K562 (cell line): ENCODE data around the gene MTMR3. TPM values are rescaled to one million over a fixed set of nuclear protein-coding genes. Genes with fewer than 3 reads are reported as not detected.

Experiments used
- BRD4 ChIP-seq: fragments of 200-600 bp; sonication (generic); IDR thresholded peaks from 2 replicates; pipeline ENCODE4 v1.6.1; 2017; ENCODE audit warnings: inconsistent platforms
- ELF1 ChIP-seq: fragments of 200-800 bp; sonication (Bioruptor generic); IDR thresholded peaks from 2 replicates; pipeline ENCODE4 v1.6.1; 2016; ENCODE audit warnings: missing genetic modification characterization, missing compliant biosample characterization
- FOXK2 ChIP-seq, 2 experiments: fragments of 450-650 bp; IDR thresholded peaks in 1 of 2; conservative IDR thresholded peaks in 1 of 2; 2 replicates each; pipeline ENCODE4 v1.6.1; 2016; ENCODE audit warnings: low read depth in 2 of 2, mild to moderate bottlenecking in 1 of 2
- HOXB6 ChIP-seq: fragments of 250-450 bp; sonication (Bioruptor Pico); IDR thresholded peaks from 2 replicates; pipeline ENCODE4 v1.5.1; 2022; ENCODE audit warnings: mild to moderate bottlenecking, borderline replicate concordance
- KDM5B ChIP-seq: fragments of 200-600 bp; sonication (generic); IDR thresholded peaks from 2 replicates; pipeline ENCODE4 v1.6.1; 2012; ENCODE audit warnings: low read depth, mild to moderate bottlenecking, moderate library complexity, low read length, control low read depth, inconsistent platforms; ENCODE audit not compliant: insufficient replicate concordance
- LARP7 ChIP-seq: fragments of 450-650 bp; IDR thresholded peaks from 2 replicates; pipeline ENCODE4 v1.6.1; 2016
- MEF2A ChIP-seq: IDR thresholded peaks from 2 replicates; pipeline ENCODE4 v1.6.1; 2011; ENCODE audit warnings: low read depth, mild to moderate bottlenecking, low read length, moderate library complexity; ENCODE audit not compliant: control insufficient read depth
- MYBL2 ChIP-seq, 2 experiments: fragments of 450-650 bp in 1 of 2; sonication (generic) in 1 of 2; formaldehyde crosslinking in 1 of 2; IDR thresholded peaks; 2 replicates each; pipeline versions ENCODE4 v1.6.1 to v1.8.1; 2017 to 2022; ENCODE audit warnings: borderline replicate concordance in 1 of 2, inconsistent platforms in 1 of 2, low read depth in 1 of 2, mild to moderate bottlenecking in 1 of 2, missing genetic modification reagents in 1 of 2, moderate library complexity in 1 of 2
- SPI1 ChIP-seq: IDR thresholded peaks from 2 replicates; pipeline ENCODE4 v1.6.1; 2011; ENCODE audit warnings: low read depth, low read length, control low read depth, borderline replicate concordance
- polyA plus RNA-seq, 8 experiments: library from polyadenylated mRNA; depleted of rRNA in 4 of 8; stranded (reverse) in 5 of 8; unstranded in 3 of 8; fragments of >200 nt; fragmentation: Nextera tagmentation in 2 of 8; fragmentation: Illumina TruSeq in 1 of 8; extraction: Ambion mirVana in 2 of 8; extraction: Trizol in 1 of 8; gene quantifications; 2 replicates each; pipeline versions ENCODE4 v1.2.1 to v1.2.3, GENCODE V29; 2011 to 2014; ENCODE audit warnings: inconsistent platforms in 1 of 8, missing spikeins in 1 of 8
- total RNA-seq, 7 experiments: library from RNA; depleted of rRNA in 6 of 7; stranded (reverse); fragments of >200 nt in 6 of 7; fragmentation: Illumina TruSeq in 2 of 7; extraction: Trizol in 2 of 7; gene quantifications; 2 replicates each; pipeline versions ENCODE4 v1.2.1 to v1.2.3, GENCODE V29; 2011 to 2021; ENCODE audit warnings: low replicate concordance in 1 of 7
- TF ChIP-seq, protein P1 (sequence below): fragments of 450-650 bp; IDR thresholded peaks from 2 replicates; pipeline ENCODE4 v1.6.1; 2016; ENCODE audit warnings: mild to moderate bottlenecking, moderate library complexity
- TF ChIP-seq, protein P2 (sequence below): fragments of 450-650 bp; IDR thresholded peaks from 2 replicates; pipeline ENCODE4 v1.6.1; 2016
- TF ChIP-seq, protein P3 (sequence below): IDR thresholded peaks from 2 replicates; pipeline ENCODE4 v1.6.1; 2016; ENCODE audit warnings: missing genetic modification characterization, missing compliant biosample characterization

Gene MTMR3
- total and polyA plus RNA-seq, 9 of the 15 experiments (the other 6 are each of a cell fraction or from before 2014, with no cell fraction given) = 1.6 to 13.7 (median 7.9) TPM

DNA sequence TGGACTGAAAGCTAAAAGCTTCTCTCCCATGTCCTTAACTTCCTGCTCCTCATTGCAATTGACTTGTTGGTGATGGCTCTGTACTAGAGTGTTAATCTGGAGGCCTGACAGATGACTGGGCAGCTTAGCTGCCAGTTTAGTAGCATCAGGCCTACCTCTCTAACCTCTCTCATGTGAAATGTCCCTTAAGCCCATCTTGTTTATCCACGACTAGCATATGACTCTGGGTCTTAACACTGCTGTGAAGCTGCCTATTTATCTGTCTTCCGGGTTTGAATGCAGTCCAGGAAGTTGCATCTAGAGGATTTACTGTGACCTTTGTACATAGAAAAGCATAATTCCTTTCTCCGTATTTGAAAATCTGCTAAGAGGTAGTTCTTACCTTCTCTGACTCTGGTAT lies 112.0 kb downstream of the MTMR3 start (continued):
- TF ChIP-seq, protein P1, sequence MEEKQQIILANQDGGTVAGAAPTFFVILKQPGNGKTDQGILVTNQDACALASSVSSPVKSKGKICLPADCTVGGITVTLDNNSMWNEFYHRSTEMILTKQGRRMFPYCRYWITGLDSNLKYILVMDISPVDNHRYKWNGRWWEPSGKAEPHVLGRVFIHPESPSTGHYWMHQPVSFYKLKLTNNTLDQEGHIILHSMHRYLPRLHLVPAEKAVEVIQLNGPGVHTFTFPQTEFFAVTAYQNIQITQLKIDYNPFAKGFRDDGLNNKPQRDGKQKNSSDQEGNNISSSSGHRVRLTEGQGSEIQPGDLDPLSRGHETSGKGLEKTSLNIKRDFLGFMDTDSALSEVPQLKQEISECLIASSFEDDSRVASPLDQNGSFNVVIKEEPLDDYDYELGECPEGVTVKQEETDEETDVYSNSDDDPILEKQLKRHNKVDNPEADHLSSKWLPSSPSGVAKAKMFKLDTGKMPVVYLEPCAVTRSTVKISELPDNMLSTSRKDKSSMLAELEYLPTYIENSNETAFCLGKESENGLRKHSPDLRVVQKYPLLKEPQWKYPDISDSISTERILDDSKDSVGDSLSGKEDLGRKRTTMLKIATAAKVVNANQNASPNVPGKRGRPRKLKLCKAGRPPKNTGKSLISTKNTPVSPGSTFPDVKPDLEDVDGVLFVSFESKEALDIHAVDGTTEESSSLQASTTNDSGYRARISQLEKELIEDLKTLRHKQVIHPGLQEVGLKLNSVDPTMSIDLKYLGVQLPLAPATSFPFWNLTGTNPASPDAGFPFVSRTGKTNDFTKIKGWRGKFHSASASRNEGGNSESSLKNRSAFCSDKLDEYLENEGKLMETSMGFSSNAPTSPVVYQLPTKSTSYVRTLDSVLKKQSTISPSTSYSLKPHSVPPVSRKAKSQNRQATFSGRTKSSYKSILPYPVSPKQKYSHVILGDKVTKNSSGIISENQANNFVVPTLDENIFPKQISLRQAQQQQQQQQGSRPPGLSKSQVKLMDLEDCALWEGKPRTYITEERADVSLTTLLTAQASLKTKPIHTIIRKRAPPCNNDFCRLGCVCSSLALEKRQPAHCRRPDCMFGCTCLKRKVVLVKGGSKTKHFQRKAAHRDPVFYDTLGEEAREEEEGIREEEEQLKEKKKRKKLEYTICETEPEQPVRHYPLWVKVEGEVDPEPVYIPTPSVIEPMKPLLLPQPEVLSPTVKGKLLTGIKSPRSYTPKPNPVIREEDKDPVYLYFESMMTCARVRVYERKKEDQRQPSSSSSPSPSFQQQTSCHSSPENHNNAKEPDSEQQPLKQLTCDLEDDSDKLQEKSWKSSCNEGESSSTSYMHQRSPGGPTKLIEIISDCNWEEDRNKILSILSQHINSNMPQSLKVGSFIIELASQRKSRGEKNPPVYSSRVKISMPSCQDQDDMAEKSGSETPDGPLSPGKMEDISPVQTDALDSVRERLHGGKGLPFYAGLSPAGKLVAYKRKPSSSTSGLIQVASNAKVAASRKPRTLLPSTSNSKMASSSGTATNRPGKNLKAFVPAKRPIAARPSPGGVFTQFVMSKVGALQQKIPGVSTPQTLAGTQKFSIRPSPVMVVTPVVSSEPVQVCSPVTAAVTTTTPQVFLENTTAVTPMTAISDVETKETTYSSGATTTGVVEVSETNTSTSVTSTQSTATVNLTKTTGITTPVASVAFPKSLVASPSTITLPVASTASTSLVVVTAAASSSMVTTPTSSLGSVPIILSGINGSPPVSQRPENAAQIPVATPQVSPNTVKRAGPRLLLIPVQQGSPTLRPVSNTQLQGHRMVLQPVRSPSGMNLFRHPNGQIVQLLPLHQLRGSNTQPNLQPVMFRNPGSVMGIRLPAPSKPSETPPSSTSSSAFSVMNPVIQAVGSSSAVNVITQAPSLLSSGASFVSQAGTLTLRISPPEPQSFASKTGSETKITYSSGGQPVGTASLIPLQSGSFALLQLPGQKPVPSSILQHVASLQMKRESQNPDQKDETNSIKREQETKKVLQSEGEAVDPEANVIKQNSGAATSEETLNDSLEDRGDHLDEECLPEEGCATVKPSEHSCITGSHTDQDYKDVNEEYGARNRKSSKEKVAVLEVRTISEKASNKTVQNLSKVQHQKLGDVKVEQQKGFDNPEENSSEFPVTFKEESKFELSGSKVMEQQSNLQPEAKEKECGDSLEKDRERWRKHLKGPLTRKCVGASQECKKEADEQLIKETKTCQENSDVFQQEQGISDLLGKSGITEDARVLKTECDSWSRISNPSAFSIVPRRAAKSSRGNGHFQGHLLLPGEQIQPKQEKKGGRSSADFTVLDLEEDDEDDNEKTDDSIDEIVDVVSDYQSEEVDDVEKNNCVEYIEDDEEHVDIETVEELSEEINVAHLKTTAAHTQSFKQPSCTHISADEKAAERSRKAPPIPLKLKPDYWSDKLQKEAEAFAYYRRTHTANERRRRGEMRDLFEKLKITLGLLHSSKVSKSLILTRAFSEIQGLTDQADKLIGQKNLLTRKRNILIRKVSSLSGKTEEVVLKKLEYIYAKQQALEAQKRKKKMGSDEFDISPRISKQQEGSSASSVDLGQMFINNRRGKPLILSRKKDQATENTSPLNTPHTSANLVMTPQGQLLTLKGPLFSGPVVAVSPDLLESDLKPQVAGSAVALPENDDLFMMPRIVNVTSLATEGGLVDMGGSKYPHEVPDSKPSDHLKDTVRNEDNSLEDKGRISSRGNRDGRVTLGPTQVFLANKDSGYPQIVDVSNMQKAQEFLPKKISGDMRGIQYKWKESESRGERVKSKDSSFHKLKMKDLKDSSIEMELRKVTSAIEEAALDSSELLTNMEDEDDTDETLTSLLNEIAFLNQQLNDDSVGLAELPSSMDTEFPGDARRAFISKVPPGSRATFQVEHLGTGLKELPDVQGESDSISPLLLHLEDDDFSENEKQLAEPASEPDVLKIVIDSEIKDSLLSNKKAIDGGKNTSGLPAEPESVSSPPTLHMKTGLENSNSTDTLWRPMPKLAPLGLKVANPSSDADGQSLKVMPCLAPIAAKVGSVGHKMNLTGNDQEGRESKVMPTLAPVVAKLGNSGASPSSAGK = 0 out of 2 replicates have a peak, but pooled peaks have one; percentile 22
- TF ChIP-seq KDM5B = no peak
- no peak for TF ChIP-seq BRD4
- peak; percentile 45 for TF ChIP-seq ELF1 (tag)
- no peak for TF ChIP-seq SPI1
- peak in 1 of 2 experiments; percentile 28; a peak in 1 of 4 replicates for TF ChIP-seq FOXK2 (conservative IDR thresholded peaks at IDR 0.05 in 1 of 2, IDR thresholded peaks at IDR 0.05 in 1 of 2; ENCODE audit: low read depth in 2 of 2)
- TF ChIP-seq HOXB6 (CRISPR knock-in tag) = no peak
- TF ChIP-seq MYBL2 (IDR thresholded peaks at IDR 0.05; ENCODE audit: low read depth) = no peak
- TF ChIP-seq MYBL2 (CRISPR knock-in tag; IDR thresholded peaks at IDR 0.05; ENCODE audit: borderline replicate concordance) = no peak
- TF ChIP-seq, protein P2, sequence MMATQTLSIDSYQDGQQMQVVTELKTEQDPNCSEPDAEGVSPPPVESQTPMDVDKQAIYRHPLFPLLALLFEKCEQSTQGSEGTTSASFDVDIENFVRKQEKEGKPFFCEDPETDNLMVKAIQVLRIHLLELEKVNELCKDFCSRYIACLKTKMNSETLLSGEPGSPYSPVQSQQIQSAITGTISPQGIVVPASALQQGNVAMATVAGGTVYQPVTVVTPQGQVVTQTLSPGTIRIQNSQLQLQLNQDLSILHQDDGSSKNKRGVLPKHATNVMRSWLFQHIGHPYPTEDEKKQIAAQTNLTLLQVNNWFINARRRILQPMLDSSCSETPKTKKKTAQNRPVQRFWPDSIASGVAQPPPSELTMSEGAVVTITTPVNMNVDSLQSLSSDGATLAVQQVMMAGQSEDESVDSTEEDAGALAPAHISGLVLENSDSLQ = peak; percentile 39; the same call in 1 of the 2 replicates
- TF ChIP-seq MEF2A = no peak
- no peak for TF ChIP-seq LARP7
- TF ChIP-seq, protein P3, sequence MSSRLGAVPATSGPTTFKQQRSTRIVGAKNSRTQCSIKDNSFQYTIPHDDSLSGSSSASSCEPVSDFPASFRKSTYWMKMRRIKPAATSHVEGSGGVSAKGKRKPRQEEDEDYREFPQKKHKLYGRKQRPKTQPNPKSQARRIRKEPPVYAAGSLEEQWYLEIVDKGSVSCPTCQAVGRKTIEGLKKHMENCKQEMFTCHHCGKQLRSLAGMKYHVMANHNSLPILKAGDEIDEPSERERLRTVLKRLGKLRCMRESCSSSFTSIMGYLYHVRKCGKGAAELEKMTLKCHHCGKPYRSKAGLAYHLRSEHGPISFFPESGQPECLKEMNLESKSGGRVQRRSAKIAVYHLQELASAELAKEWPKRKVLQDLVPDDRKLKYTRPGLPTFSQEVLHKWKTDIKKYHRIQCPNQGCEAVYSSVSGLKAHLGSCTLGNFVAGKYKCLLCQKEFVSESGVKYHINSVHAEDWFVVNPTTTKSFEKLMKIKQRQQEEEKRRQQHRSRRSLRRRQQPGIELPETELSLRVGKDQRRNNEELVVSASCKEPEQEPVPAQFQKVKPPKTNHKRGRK = no peak
